Kidney (tissue), 14 donors: ENCODE data around the gene METTL25B. TPM values are rescaled to one million over a fixed set of nuclear protein-coding genes. Genes with fewer than 3 reads are reported as not detected.

Source experiments
- DNase-seq, 5 donors: peaks; one replicate each; pipeline ENCODE4 v3.0.0-alpha.2; 2013 to 2020
- FAIRE-seq: peaks from 2 replicates; lab custom pipeline; 2012; peaks lifted over from hg19 to GRCh38; lab: Jason Lieb, UNC
- H3K27ac ChIP-seq, 2 donors: one replicate each; pipeline ENCODE4 v1.7.0; 2013; ENCODE audit warnings: low read depth in 2 of 2, low read length in 2 of 2, inconsistent platforms in 1 of 2
- H3K27me3 ChIP-seq: one replicate; pipeline ENCODE4 v1.7.1; 2013; ENCODE audit warnings: low read length, inconsistent platforms; ENCODE audit not compliant: control insufficient read depth, insufficient read depth
- H3K36me3 ChIP-seq, 3 donors: one replicate each; pipeline versions ENCODE4 v1.7.0 to v1.7.1; 2013; ENCODE audit warnings: low read length in 3 of 3, control low read depth in 1 of 3, inconsistent platforms in 1 of 3; ENCODE audit not compliant: insufficient read depth in 3 of 3, control insufficient read depth in 2 of 3
- H3K4me1 ChIP-seq, 3 donors: one replicate each; pipeline versions ENCODE4 v1.7.0 to v1.7.1; 2013; ENCODE audit warnings: low read length in 3 of 3, inconsistent platforms in 1 of 3, low read depth in 1 of 3; ENCODE audit not compliant: control insufficient read depth in 2 of 3, insufficient read depth in 2 of 3
- H3K4me3 ChIP-seq, 3 donors: one replicate each; pipeline versions ENCODE4 v1.7.0 to v1.8.1; 2013; ENCODE audit warnings: low read length in 3 of 3, control low read depth in 1 of 3, inconsistent platforms in 1 of 3
- H3K9ac ChIP-seq, 3 donors: one replicate each; pipeline versions ENCODE4 v1.7.0 to v1.7.1; 2013; ENCODE audit warnings: low read length in 3 of 3, control low read depth in 1 of 3, inconsistent platforms in 1 of 3
- H3K9me3 ChIP-seq, 3 donors: one replicate each; pipeline versions ENCODE4 v1.7.0 to v1.7.1; 2013; ENCODE audit warnings: low read length in 3 of 3, control low read depth in 1 of 3, inconsistent platforms in 1 of 3; ENCODE audit not compliant: control insufficient read depth in 2 of 3, insufficient read depth in 1 of 3
- CTCF ChIP-seq: IDR thresholded peaks from 3 replicates; pipeline ENCODE4 v1.5.1; 2012; ENCODE audit warnings: mild to moderate bottlenecking, moderate library complexity, borderline replicate concordance; ENCODE audit not compliant: insufficient read depth; ENCODE audit errors: extremely low read depth
- intact Hi-C: fragments of 100-400 bp; cut with DNase I; formaldehyde crosslinking; loops from one replicate; pipeline ENCODE4 v1.11.1; 2022
- polyA plus RNA-seq: library from polyadenylated mRNA; stranded (reverse); fragments of 350-450 nt; fragmentation: Illumina TruSeq; extraction: RNeasy Lipid Tissue Mini Kit (QIAGEN cat#74804); gene quantifications from one replicate; pipeline ENCODE4 v1.2.3, GENCODE V29; 2014; ENCODE audit warnings: low read depth, low replicate concordance; ENCODE audit not compliant: insufficient read depth
- total RNA-seq: library from RNA; stranded (reverse); fragmentation: NEBNext Ultra II Directional; extraction: Animal tissue kit (Norgen Biotek cat#: 25700); gene quantifications from one replicate; pipeline ENCODE4 v1.2.1, GENCODE V29; 2021
- donor health status: control.
- donor health status: control.
- donor health status: control.
- donor health status: control.
- donor health status: control.
- donor health status: DM: yes; HTN: yes; CAD: no.
- donor health status: Normal renal cell carcinoma (clear cell type).

METTL25B gene
- total and polyA plus RNA-seq, 2 donors from 2014 or later = 29.4 to 35.2 TPM

GRCh38 chr1:156703741-156704140 is 24.5 kb upstream of the METTL25B start:
- no peaks in the 10 kb centered on the region for H3K27me3 ChIP-seq

GRCh38 chr1:156704166-156704711 is 24.0 kb upstream of the METTL25B start:
- Histone ChIP-seq H3K36me3 (no peaks in the 10 kb centered on the region), H3K4me1 (peaks cover 0 to 11% (median 0%) of the 10 kb centered on the region in 3 donors), H3K9me3 (no peaks in the 10 kb centered on the region), H3K4me3 (peak overlapping the region in 2 of 3 donors; percentile 35 to 50), H3K27ac (no peak overlapping the region), H3K27me3 (no peaks in the 10 kb centered on the region), H3K9ac (no peak overlapping the region)
- intact Hi-C loops = no loop called here
- TF ChIP-seq CTCF = no peak
- FAIRE-seq (no peak), DNase-seq (peak in 1 of 5 donors; percentile 60)

More at GRCh38 chr1:156703741-156704140, 24.5 kb upstream of the METTL25B start:
- intact Hi-C loops = no loop called here
- H3K27ac ChIP-seq = no peak overlapping the region
- no peaks in the 10 kb centered on the region for H3K36me3 ChIP-seq
- H3K9ac ChIP-seq = no peak overlapping the region
- peaks cover 0 to 11% (median 0%) of the 10 kb centered on the region in 3 donors for H3K4me1 ChIP-seq
- H3K9me3 ChIP-seq = no peaks in the 10 kb centered on the region
- DNase-seq (no peak), FAIRE-seq (no peak)
- no peak for TF ChIP-seq CTCF
- H3K4me3 ChIP-seq = peak overlapping the region in 1 of 3 donors; percentile 35

GRCh38 chr1:156704930-156705320 is 23.3 kb upstream of the METTL25B start:
- TF ChIP-seq CTCF = no peak
- Histone ChIP-seq H3K27ac (no peak overlapping the region), H3K27me3 (no peaks in the 10 kb centered on the region), H3K9ac (peak overlapping the region in 1 of 3 donors; percentile 40), H3K4me3 (peak overlapping the region in 2 of 3 donors; percentile 39 to 50), H3K36me3 (no peaks in the 10 kb centered on the region), H3K4me1 (peaks cover 0 to 11% (median 0%) of the 10 kb centered on the region in 3 donors), H3K9me3 (no peaks in the 10 kb centered on the region)
- no peak for FAIRE-seq
- intact Hi-C loops = no loop called here
- peak in 4 of 5 donors; percentile 53 to 83 (median 66) for DNase-seq
